22Rv1 (cell line): Measurements from ENCODE around the gene TOR4A.

Source experiments
- CTCF ChIP-seq: fragments of 450-650 bp; IDR thresholded peaks from 2 replicates; pipeline ENCODE4 v1.5.1; 2017; ENCODE audit warnings: mild to moderate bottlenecking
- ZFX ChIP-seq: fragments of 450-650 bp; IDR thresholded peaks from 2 replicates; pipeline ENCODE4 v1.6.1; 2017; ENCODE audit warnings: antibody characterized with exemption, borderline replicate concordance

DNA sequence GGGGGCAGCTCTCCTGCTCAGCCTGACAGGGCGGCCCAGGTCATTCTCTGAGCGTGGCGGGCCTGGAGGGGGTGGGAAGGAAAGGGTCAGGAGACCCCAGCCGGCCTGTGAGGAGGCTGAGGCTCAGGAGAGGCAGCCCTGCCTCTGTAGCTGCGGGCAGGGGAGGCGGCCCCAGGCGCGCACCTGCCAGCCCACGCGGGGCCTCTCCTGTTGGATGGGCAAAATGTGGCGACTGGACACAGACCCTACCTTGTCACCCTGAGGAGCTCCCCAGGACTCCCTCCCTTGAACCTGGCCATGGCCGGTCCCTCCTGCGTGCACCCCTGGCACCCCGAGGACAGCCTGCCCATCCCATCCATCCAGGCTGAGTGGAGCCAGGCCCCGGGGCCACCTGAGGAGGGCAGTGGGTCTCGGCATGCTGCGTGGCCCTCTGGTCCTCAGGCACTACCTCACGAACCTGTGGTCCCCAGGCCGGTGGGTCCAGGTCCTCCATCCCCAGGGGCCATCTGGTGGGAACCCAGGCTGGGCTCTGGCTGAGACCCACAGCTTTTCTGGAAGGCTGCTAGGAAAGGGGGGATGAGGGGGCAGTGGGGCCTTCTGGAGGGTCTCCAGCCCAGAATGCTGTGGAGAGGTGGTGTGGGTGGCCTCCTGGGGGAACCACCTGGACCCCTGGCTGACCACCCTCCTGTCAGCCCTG is 39.6 kb downstream of the TOR4A start:
- no peak for TF ChIP-seq ZFX
- TF ChIP-seq CTCF, result no peak
